Measurements from ENCODE around the gene ARPC1A.
"Not testable (repeated sequence)": the region's sequence is repeated elsewhere in the genome, so short reads cannot be mapped to it uniquely, and the experiment has no call there.

The ARPC1A gene

DNA sequence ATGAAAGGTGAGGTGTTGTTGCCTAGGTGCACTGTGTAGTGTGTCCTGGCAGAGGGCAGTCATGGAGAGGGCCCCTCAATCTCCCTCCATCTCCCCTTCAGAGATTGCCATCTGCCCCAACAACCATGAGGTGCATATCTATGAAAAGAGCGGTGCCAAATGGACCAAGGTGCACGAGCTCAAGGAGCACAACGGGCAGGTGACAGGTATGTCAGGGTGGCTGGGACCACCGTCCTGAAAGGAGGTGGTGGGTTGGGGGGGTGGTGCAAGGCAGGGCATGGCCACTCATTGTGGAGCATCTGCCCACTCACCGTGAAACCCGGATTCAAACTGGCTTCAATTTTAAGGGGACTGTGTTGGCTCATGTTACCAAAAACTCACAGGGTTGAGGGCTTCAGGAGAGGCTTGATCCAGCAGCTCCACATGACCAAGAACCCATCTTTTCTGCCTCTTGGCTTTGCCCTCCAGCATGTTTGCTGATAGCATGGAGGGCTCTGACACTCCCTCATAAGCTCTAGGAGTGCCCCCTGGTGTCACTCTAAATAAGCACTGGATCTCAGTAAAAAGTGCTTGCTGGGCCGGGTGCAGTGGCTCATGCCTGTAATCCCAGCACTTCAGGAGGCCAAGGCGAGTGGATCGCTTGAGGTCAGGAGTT lies 61.0 kb downstream of the ARPC1A start:
- peak; percentile 79 for ATAC-seq
- Mint-ChIP-seq H3K27ac (peak overlapping the region in 1 of 2 donors; percentile 63), H3K9me3 (no peaks in the 10 kb centered on the region), H3K4me3 (no peak overlapping the region), H3K27me3 (no peaks in the 10 kb centered on the region), H3K4me1 (peaks cover 50% of the 10 kb centered on the region)
- peak in 1 of 2 donors; percentile 40 for DNase-seq

DNA sequence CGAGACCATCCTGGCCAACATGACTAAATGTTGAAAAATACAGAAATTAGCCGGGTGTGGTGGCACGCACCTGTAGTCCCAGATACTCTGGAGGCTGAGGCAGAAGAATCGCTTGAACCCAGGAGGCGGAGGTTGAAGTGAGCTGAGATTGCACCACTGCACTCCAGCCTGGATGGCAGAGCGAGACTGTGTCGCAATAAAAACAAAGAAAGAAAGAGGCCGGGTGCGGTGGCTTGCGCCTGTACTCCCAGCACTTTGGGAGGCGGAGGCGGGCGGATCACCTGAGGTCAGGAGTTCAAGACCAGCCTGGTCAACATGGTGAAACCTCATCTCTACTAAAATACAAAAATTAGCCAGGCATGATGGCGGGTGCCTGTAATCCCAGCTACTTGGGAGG lies 61.5 kb downstream of the ARPC1A start:
- not testable (repeated sequence) for H3K9me3 Mint-ChIP-seq, DNase-seq, ATAC-seq, H3K4me3 Mint-ChIP-seq, H3K27me3 Mint-ChIP-seq
- Mint-ChIP-seq H3K27ac (peak overlapping the region in 1 of 2 donors; percentile 71), H3K4me1 (peaks cover 52% of the 10 kb centered on the region)

DNA sequence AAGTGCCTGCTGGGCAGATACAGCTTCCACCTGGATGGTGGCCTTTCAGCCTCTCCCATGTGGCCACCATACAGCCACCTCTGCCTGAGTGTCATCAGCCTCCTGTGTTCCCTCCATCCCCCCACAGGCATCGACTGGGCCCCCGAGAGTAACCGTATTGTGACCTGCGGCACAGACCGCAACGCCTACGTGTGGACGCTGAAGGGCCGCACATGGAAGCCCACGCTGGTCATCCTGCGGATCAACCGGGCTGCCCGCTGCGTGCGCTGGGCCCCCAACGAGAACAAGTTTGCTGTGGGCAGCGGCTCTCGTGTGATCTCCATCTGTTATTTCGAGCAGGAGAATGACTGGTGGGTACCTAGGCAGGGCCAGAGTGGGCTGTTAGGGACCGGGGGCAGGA lies 62.2 kb downstream of the ARPC1A start:
- DNase-seq (no peak), ATAC-seq (no peak)
- no peak overlapping the region for H3K4me3 Mint-ChIP-seq
- H3K9me3 Mint-ChIP-seq: no peaks in the 10 kb centered on the region
- H3K27me3 Mint-ChIP-seq: no peaks in the 10 kb centered on the region
- no peak overlapping the region for H3K27ac Mint-ChIP-seq
- peaks cover 59% of the 10 kb centered on the region for H3K4me1 Mint-ChIP-seq

DNA sequence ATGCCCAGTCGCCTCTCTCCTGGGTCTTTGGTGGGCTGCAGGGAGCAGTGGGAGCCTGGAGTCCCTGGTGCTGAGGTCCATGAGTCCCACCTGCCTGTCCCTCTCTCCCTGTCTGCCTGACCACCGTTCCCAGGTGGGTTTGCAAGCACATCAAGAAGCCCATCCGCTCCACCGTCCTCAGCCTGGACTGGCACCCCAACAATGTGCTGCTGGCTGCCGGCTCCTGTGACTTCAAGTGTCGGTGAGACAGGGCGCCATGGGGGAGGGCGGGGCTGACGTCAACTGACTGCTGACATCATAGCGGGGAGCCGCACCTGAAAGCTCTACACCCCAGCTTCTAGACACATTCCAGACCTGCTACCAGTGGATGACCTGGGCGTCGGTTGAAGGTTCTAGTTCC lies 64.1 kb downstream of the ARPC1A start:
- Mint-ChIP-seq H3K27ac (no peak overlapping the region), H3K4me1 (peaks cover 58% of the 10 kb centered on the region), H3K4me3 (no peak overlapping the region)

DNA sequence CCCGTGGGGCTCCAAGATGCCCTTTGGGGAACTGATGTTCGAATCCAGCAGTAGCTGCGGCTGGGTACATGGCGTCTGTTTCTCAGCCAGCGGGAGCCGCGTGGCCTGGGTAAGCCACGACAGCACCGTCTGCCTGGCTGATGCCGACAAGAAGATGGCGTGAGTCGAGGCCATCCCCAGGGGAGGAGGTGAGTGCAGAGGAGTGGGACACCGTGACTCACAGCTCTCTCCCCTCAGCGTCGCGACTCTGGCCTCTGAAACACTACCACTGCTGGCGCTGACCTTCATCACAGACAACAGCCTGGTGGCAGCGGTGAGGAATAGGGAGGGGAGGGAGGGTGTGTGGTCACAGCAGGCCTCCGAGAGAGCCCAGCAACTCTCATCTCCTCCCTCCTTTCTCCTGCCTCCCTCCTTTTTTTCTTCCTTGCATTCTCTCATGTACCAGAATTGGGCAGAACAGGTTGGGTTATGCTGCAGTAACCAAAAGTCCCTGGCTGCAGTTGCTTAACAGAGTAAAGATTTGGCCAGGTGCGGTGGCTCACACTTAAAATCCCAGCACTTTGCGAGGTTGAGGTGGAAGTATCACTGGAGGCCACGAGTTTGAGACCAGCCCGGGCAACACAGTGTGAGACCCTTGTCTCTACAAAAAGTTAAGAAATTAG lies 65.4 kb downstream of the ARPC1A start:
- Mint-ChIP-seq H3K4me3 (no peak overlapping the region), H3K27me3 (no peaks in the 10 kb centered on the region), H3K9me3 (no peaks in the 10 kb centered on the region), H3K27ac (peak overlapping the region in 1 of 2 donors; percentile 34), H3K4me1 (peaks cover 48% of the 10 kb centered on the region)
- ATAC-seq (no peak), DNase-seq (no peak)

More for the DNA sequence above, 64.1 kb downstream of the ARPC1A start:
- DNase-seq (no peak), ATAC-seq (no peak)
- Mint-ChIP-seq H3K9me3 (no peaks in the 10 kb centered on the region), H3K27me3 (no peaks in the 10 kb centered on the region)

DNA sequence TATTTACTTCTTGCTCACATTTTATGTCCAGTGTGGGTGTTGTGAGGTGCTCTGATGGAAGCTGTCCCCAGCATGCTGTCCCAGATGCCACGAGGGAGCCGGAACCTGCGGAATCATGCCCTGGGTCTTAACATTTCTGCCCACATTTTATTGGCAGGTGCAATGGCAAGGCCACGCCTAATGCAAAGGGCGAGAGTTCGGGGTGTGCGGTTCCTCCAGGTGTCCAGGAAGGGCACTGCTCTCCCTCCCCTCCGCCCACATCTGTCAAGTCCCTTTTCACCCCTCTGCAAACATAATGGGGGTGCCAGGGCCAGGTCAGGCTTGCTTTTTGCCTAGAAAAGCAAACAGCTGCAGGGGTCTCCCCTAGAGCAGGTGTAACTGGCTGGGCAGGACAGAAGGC lies 66.3 kb downstream of the ARPC1A start:
- Mint-ChIP-seq H3K9me3 (no peaks in the 10 kb centered on the region), H3K4me3 (peak overlapping the region; percentile 6 to 44), H3K27me3 (no peaks in the 10 kb centered on the region), H3K4me1 (peaks cover 50% of the 10 kb centered on the region), H3K27ac (peak overlapping the region in 1 of 2 donors; percentile 85)
- no peak for ATAC-seq
- DNase-seq: no peak

DNA sequence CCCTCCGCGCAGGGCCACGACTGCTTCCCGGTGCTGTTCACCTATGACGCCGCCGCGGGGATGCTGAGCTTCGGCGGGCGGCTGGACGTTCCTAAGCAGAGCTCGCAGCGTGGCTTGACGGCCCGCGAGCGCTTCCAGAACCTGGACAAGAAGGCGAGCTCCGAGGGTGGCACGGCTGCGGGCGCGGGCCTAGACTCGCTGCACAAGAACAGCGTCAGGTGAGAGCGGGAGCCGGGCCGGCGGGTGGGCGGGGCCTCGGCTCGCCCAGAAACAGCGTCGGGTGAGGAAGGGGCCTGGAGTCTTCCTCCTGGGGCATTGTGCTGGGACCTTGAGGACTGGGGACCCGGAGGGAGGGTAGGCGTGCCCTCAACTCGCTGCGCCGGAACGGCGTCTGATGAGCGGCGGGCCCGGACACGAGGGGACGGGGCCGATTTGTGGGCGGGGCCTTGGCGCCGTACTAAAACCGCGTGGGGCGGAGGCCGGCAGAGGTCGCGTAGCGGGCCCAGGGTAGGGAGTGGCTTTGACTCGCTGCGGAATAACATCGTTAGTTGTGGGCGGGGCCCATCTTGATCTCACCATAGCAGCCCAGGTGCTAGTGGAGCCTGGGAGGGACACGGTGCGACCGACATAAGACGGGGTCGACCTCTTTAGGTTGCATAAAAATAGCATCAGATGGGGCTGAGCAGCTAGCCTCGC lies 67.1 kb downstream of the ARPC1A start:
- no peaks in the 10 kb centered on the region for H3K9me3 Mint-ChIP-seq
- H3K4me1 Mint-ChIP-seq: peaks cover 53% of the 10 kb centered on the region
- peak; percentile 68 to 79 for DNase-seq
- peak; percentile 87 for ATAC-seq
- peak overlapping the region; percentile 61 to 86 for H3K4me3 Mint-ChIP-seq
- H3K27me3 Mint-ChIP-seq: no peaks in the 10 kb centered on the region
- H3K27ac Mint-ChIP-seq: peak overlapping the region; percentile 77 to 94

DNA sequence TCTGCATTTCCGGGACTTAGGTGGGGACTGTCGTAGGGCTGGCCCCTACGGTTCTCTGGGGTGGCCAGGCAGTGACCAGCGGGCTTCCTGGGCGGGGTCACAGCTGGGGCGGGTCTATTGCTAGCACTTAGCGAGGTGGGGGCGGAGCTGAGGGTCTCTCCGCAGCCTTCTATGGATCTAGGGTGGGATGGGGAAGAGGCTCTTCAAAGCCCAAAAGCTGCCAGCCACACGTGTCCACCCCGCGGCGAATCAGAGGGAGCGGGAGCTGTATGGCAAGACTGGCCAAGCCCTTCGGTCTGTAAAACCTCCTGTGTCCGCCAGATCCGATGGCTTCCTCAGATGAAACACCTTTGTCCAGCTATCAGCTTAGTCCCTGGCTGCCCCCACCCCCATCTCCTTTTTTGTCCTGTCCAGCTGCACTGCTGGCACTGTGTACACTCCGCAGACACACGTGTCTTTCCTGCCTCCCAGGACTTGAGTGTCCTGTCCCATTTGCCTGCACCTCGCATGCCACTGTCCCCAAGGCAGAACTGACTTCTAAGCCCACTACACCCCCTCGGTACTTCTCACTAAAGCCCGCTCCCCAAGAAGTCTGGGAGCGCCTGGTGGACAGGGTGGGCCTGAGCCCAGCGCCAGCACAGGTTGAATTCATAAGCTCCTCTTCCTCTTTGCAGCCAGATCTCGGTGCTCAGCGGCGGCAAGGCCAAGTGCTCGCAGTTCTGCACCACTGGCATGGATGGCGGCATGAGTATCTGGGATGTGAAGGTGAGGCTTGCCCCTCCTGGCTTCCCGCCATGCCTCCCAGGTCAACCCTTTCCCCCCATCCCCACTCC lies 67.9 kb downstream of the ARPC1A start:
- no peak for DNase-seq
- Mint-ChIP-seq H3K4me1 (peaks cover 60% of the 10 kb centered on the region), H3K27me3 (no peaks in the 10 kb centered on the region), H3K27ac (peak overlapping the region; percentile 77 to 89), H3K9me3 (no peaks in the 10 kb centered on the region), H3K4me3 (peak overlapping the region; percentile 61 to 86)
- ATAC-seq: no peak

DNA sequence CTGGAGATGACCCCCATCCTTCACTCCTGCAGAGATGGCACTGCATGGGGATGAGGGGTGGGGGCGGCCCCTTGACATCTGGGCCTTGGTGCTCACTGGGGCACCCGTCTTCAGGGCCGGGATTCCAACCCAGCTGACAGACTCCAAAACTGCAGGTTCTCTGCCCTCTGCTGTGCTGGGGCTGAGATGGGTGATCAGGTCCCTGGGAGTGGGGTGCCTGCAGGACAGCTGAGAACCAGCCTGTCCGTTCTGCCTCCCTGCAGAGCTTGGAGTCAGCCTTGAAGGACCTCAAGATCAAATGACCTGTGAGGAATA lies 68.4 kb downstream of the ARPC1A start:
- DNase-seq (no peak), ATAC-seq (no peak)
- H3K4me3 Mint-ChIP-seq: peak overlapping the region in 1 of 2 donors; percentile 86

DNA sequence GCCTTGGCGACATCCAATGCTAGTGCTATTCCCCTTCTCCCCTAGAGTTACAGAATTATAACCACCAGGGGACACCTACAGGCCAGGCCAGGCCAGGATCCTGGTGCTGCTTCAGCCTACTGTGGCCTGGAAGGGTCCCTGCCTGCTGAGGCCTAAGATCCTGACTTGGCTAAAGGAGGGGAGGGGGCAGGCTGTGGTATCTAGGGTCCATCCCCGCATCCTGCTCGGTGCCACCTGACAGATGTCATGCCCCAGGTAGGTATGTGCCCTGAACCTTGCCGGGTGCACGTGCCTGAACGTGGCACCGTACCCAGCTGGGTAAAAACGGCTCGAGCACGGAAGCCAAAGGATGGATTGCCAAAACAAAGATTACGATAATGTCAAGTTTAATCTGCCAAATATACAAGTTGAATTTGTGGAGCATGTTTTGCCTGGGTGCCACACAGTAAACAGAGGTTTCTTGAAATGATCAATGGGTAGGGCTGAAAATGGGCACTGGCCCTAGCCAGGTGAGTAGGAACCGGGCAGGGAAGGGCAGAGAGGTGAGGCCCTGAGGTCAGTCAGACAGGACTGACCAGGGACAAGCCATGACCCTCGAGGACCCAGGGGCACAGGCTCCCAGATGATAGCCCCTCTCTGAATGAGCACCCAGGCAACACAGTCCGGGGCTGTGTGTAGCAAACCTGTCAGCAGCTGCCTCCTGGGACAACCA lies 70.1 kb downstream of the ARPC1A start:
- ATAC-seq: no peak
- peaks cover 69% of the 10 kb centered on the region for H3K4me1 Mint-ChIP-seq
- no peak for DNase-seq
- no peaks in the 10 kb centered on the region for H3K27me3 Mint-ChIP-seq
- H3K4me3 Mint-ChIP-seq: no peak overlapping the region
- H3K9me3 Mint-ChIP-seq: no peaks in the 10 kb centered on the region
- peak overlapping the region; percentile 57 to 65 for H3K27ac Mint-ChIP-seq

More for the DNA sequence above, 68.4 kb downstream of the ARPC1A start:
- peaks cover 65% of the 10 kb centered on the region for H3K4me1 Mint-ChIP-seq
- H3K27ac Mint-ChIP-seq: peak overlapping the region in 1 of 2 donors; percentile 82
- no peaks in the 10 kb centered on the region for H3K27me3 Mint-ChIP-seq
- H3K9me3 Mint-ChIP-seq: no peaks in the 10 kb centered on the region

DNA sequence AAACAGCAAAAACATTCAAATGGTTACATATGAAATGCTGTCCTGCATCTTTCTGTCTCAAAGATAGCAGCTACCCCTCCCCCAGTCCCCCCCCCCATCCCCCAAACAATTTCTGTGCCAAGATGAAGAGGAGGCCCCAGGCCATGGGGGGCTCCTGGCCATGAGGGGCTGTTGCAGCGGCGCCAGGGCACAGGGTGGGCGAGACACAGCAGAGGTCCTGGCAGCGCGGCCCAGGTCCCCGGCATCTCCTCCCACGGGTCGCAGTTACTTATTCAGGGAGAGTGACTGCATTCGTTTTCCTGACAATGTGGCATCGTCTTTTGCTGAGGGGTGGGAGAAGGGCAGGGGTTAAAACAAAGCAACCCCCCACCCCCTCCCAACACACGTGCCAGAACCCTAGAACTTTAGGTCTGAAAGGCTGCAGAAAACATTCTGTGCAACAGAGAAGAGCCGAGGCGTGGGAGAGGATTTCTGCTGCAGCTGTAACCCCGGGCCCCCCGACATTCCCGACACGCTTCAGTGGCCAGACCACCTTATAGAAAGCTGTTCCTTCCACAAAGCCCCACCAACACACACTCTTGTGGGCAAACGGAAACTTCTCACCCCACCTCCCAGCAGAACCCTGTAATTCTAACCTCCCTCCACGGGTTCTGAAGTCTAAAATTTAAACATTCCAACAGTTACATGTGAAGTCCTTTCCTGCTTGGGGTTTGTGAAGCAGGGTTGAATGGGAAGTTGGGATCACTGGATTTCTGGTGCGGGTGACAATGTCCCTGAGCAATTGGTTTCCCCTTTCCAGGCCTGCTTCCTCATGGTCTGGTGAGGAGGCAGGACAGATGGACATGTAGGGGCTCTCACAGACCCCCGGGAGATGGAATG lies 71.0 kb downstream of the ARPC1A start:
- H3K27me3 Mint-ChIP-seq: no peaks in the 10 kb centered on the region
- no peaks in the 10 kb centered on the region for H3K9me3 Mint-ChIP-seq
- peak overlapping the region; percentile 61 to 78 for H3K27ac Mint-ChIP-seq
- H3K4me3 Mint-ChIP-seq: no peak overlapping the region
- ATAC-seq (no peak), DNase-seq (no peak)
- H3K4me1 Mint-ChIP-seq: peaks cover 67% of the 10 kb centered on the region

DNA sequence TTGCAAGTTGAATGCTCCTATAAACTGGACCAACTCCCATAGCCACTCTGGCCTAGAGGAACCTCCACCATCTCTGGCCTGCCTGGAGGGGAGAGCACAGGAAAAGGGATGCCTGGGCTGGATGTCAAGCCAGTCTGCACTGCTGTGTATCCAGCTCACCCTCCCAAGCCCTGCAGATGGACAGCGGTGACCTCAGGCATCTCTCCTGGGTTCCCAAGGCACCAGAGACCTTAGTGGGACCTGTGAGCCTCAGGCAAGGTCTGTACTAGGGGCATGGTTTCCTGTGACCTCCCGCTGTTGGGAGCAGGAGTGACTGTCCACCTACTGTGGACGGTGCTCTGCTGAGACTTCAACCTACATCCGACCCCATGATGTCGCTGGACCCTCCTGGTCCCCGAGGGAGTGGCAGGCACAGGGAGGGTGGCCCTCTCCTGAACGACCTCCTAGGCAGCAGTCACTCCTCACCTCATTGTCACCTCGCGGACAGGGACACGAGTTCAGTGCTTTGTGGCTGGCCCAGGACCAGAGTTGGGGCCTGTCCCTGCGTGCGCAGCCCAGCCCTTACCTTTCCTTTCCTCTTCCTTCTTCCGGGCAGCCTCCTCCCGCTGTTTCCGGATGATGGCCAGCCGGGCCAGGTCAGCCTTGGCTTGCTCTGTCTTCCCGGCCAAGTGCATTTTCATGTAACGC lies 71.7 kb downstream of the ARPC1A start:
- H3K27me3 Mint-ChIP-seq: no peaks in the 10 kb centered on the region
- DNase-seq: no peak
- H3K4me1 Mint-ChIP-seq: peaks cover 59% of the 10 kb centered on the region
- H3K27ac Mint-ChIP-seq: peak overlapping the region; percentile 5 to 88
- H3K9me3 Mint-ChIP-seq: no peaks in the 10 kb centered on the region
- no peak for ATAC-seq
- no peak overlapping the region for H3K4me3 Mint-ChIP-seq

DNA sequence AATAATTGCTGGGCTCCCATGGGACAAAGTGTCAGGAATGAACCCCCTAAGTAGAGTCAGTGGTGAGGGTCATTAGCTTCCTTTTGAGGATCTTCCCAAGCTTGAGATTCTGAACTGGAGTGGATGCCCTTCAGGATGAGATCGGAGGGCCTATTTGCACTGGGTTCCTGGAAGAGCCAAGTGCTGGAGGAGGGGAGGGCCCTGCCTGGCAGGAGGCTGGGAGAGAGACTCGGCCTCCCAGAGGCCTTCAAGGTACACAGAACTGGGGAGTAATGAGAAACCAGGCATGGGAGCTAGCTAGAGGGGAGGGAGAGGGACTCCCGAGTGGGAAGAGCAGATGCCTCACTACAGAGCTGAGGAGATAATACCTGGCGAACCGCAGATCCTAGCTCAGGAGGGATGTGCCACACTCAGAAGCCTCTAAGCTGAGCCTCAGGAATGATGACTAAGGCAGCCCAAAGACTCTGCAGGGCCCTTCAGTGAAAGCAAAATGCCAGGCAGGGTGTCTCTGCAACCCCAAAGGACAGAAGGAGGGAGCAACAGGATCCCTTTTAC lies 73.3 kb downstream of the ARPC1A start:
- H3K4me1 Mint-ChIP-seq: peaks cover 49% of the 10 kb centered on the region
- peak overlapping the region; percentile 51 to 79 for H3K27ac Mint-ChIP-seq
- H3K4me3 Mint-ChIP-seq: no peak overlapping the region
- DNase-seq (no peak), ATAC-seq (peak; percentile 16)
- H3K27me3 Mint-ChIP-seq: no peaks in the 10 kb centered on the region
- H3K9me3 Mint-ChIP-seq: no peaks in the 10 kb centered on the region
